Astrocyte of the spinal cord (primary cell): ENCODE results near the gene UBR7.
A peak's percentile ranks its signal among the peaks of the same experiment; 100 is the strongest.

Experiments
- DNase-seq: peaks from one replicate; pipeline ENCODE4 v3.0.0; 2011; ENCODE audit warnings: low read depth, low spot score
- H3K4me3 ChIP-seq: 2 replicates; pipeline ENCODE4 v1.5.1; 2011; ENCODE audit warnings: low read depth, mild to moderate bottlenecking, low read length, moderate library complexity
- in situ Hi-C: cut with HindIII; loops from 2 replicates; pipeline ENCODE4 v1.10.0; 2017; ENCODE audit warnings: low sequenced_read_pairs
- TF ChIP-seq, protein P1 (sequence below): IDR thresholded peaks from 2 replicates; pipeline ENCODE4 v1.5.1; 2012; ENCODE audit warnings: low read depth, mild to moderate bottlenecking, low read length, inconsistent platforms

UBR7 gene

DNA sequence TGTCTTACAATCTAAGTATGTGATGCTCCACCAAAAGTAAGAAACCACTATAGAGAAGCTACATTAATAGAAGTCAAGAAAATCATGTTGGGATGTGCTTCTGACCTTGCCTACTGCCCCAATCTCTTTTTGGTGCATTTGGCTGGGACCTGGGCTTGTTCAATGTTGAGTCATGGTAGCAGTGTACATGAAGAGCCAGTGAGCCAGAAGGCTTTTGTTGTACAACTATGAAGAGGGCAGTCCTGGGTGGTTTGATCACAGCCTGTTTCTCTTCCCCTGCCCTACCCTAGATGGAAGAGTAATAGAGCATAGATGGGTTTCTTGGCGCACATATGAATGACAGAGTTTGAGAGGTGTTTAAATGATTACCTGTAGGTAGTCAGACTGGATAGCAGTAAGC lies 56.4 kb downstream of the UBR7 start:
- no peak overlapping the region for H3K4me3 ChIP-seq
- in situ Hi-C loops, result no loop called here
- TF ChIP-seq, protein P1, sequence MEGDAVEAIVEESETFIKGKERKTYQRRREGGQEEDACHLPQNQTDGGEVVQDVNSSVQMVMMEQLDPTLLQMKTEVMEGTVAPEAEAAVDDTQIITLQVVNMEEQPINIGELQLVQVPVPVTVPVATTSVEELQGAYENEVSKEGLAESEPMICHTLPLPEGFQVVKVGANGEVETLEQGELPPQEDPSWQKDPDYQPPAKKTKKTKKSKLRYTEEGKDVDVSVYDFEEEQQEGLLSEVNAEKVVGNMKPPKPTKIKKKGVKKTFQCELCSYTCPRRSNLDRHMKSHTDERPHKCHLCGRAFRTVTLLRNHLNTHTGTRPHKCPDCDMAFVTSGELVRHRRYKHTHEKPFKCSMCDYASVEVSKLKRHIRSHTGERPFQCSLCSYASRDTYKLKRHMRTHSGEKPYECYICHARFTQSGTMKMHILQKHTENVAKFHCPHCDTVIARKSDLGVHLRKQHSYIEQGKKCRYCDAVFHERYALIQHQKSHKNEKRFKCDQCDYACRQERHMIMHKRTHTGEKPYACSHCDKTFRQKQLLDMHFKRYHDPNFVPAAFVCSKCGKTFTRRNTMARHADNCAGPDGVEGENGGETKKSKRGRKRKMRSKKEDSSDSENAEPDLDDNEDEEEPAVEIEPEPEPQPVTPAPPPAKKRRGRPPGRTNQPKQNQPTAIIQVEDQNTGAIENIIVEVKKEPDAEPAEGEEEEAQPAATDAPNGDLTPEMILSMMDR, result no peak
- no peak for DNase-seq

DNA sequence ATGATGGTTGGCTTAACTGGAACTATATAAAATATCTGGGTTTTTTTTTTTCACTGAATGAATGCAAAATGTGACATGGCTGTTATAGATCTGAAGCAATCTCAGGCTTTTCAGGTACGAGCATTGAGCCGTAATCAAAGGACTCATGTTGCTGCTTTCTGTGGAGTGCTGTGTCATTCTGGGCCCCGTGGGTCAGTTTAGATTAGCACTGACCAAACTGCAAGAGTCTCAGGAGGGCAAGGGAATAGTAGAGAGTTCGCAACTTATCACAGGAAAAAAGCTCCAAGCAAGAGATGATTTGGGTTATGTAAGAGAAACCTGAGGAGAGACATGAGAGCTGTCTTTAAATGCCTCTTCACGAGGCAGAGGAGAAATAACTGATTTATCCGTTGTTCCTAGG lies 59.1 kb downstream of the UBR7 start:
- no peak overlapping the region for H3K4me3 ChIP-seq
- TF ChIP-seq, protein P1, result no peak
- DNase-seq, result no peak
- in situ Hi-C loops, result no loop called here

DNA sequence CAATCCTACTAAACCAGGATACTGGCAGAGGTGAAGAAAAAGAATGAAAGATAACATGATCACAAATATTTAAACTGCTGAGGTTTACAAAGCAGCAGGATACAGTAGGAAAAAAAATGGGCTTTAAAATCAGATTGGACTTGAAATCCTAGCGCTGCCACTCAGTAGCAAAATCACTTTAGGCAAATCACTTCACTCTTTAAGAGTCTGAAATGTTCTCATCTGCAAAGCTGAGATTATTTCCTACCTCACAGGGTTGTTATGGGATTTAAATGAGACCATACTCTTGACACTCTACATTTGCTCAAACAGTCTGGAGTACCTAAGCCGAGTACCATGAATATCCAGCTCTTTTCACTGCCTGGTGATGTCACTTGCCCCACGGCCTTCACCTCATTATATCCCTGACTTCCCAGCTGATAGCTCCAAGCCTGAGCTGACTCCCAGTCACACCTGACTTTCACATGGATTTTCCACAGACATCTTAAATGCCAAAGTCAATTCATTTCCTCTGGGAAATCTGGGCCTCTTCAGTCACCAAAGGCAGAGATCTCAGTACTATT lies 60.2 kb downstream of the UBR7 start:
- TF ChIP-seq, protein P1, result no peak
- DNase-seq, result no peak
- no peak overlapping the region for H3K4me3 ChIP-seq
- in situ Hi-C loops, result no loop called here

DNA sequence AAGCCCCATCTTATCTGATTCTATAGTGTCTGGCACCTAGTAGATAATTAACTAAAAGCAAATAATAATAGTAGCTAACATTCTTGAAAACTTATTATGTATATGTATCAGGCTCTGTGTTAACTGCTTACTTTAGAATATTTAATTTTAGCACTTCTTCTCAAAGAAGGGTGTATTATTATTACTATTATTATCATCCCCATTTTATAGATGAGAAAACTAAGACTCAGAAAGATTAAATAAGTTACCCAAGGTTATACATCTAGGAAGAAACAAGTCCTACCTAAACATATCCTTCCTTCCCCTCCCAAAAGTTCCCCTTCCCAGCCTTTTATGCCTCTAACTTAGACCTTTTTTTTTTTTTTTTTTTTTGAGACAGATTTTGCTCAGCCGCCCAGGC lies 61.4 kb downstream of the UBR7 start:
- in situ Hi-C loops, result no loop called here
- no peak overlapping the region for H3K4me3 ChIP-seq
- TF ChIP-seq, protein P1, result no peak
- no peak for DNase-seq

DNA sequence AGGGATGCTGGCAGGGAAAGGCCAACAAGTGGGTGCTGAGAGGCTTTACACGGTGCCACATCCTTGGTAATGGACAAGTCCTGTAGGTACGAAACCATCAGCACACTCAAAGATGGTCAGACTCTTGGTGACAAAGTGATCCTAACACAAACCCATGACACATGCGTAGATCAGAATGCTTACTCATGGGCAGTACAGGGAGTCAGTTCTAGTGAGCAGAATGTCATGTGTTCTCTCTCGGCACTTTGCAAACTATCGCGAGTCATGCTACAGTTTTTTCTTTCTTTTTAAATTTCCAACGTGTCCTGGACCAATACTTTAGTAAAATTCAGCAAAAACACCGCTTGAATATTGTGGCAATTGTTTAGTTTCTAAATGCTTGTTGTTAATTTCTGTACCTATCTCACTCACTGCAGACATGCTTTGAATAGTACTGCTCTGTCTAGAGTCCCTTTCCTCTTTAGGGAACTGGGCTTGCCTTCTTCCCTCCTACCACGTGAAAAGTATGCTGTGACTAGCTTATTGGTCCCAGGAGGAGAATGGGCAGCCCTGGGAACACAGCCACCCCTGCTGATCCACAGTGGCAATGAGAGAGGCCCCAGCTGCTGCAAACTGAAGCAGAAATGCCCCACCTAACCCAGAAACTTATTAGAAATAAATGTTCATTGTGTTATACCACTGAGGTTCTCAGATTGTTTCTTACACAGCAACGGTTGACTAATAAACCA lies 62.4 kb downstream of the UBR7 start:
- in situ Hi-C loops, result no loop called here
- TF ChIP-seq, protein P1, result no peak
- H3K4me3 ChIP-seq, result no peak overlapping the region
- DNase-seq, result peak; percentile 59

DNA sequence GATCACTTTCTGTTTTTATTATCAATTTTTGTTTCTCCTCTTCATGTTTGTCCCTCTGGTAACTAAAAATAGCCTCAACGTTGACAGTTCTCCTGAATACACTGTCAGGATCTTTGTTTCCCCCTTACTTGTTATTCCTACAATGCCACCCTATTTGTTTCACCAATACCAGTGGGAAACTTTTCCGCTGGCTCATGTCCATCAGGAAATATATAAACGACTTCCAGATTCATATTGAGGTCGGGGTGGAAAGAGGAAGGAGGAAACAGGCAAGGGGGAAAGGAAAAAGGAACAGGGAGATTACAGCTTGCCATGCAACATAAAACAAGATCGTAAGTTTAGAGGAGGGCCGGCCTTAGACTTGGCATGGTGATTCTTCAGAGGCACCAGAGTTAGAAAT lies 64.1 kb downstream of the UBR7 start:
- in situ Hi-C loops, result no loop called here
- no peak overlapping the region for H3K4me3 ChIP-seq
- TF ChIP-seq, protein P1, result no peak
- DNase-seq, result no peak
